Adrenal gland (tissue), 5 donors: ENCODE data around the gene CAND2.

Experiments used
- POLR2A ChIP-seq, 2 donors: fragments of 450-650 bp; IDR thresholded peaks; one replicate each; pipeline ENCODE4 v1.6.1; 2017; ENCODE audit warnings: antibody characterized with exemption in 2 of 2, mild to moderate bottlenecking in 2 of 2, moderate library complexity in 1 of 2
- TF ChIP-seq, protein P1 (sequence below), 6 experiments: fragments of 450-650 bp in 4 of 6; fragments of 200-600 bp in 2 of 6; sonication (generic) in 1 of 6; IDR thresholded peaks; 1 replicate in 5 of 6; 2 replicates in 1 of 6; pipeline versions ENCODE4 v1.5.1 to v1.8.0; 2016 to 2021; ENCODE audit warnings: antibody characterized with exemption in 6 of 6, mild to moderate bottlenecking in 2 of 6, moderate library complexity in 1 of 6
- donor health status: DM: no; HTN: no; CAD: no.

DNA sequence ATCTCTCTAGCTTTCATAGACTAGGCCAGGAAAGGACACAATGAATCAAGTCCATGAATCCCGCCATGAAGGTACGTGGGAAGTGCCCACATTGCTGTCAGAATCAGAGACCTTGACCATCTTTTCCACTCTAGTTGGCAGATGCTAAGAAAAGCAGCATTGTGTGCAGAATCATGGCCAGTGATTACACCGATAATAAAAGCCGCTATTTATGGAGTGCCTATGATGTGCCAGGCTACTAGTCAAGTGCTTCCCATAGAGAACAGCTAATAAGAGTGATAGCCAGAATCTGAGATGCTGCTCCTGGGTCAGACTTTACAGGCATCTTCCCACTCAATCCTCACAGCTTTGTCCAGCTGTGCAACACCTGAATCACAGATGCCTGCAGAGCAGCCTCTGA lies 58.1 kb downstream of the CAND2 start:
- TF ChIP-seq, protein P1, sequence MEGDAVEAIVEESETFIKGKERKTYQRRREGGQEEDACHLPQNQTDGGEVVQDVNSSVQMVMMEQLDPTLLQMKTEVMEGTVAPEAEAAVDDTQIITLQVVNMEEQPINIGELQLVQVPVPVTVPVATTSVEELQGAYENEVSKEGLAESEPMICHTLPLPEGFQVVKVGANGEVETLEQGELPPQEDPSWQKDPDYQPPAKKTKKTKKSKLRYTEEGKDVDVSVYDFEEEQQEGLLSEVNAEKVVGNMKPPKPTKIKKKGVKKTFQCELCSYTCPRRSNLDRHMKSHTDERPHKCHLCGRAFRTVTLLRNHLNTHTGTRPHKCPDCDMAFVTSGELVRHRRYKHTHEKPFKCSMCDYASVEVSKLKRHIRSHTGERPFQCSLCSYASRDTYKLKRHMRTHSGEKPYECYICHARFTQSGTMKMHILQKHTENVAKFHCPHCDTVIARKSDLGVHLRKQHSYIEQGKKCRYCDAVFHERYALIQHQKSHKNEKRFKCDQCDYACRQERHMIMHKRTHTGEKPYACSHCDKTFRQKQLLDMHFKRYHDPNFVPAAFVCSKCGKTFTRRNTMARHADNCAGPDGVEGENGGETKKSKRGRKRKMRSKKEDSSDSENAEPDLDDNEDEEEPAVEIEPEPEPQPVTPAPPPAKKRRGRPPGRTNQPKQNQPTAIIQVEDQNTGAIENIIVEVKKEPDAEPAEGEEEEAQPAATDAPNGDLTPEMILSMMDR (IDR thresholded peaks at IDR 0.05) = no peak
- TF ChIP-seq POLR2A (IDR thresholded peaks at IDR 0.05) = no peak
